HG03378 (cell line): ENCODE results near the gene CXCR3.
"Not testable (repeated sequence)": the region's sequence is repeated elsewhere in the genome, so short reads cannot be mapped to it uniquely, and the experiment has no call there.

Source experiments
- ATAC-seq: cut with Tn5 transposase; IDR thresholded peaks from one replicate; pipeline ENCODE4 v1.9.1; 2021; ENCODE audit warnings: mild to moderate bottlenecking, moderate library complexity; ENCODE audit not compliant: unreplicated experiment

The CXCR3 gene

DNA sequence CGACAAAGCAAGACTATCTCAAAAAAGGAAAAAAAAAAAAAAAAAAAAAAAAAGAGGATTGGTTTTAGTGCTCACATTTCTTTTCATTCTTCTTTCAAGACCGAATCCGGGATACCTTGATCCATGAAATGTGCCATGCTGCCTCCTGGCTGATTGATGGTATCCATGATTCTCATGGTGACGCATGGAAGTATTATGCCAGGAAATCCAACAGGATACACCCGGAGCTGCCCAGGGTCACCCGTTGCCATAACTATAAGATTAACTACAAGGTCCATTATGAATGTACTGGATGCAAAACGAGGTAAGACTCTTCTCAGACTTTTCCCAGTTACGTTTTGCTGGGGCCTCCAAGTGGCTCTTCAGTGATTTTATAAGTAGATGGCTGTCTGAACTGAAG lies 6.1 kb downstream of the CXCR3 start:
- ATAC-seq: no peak

DNA sequence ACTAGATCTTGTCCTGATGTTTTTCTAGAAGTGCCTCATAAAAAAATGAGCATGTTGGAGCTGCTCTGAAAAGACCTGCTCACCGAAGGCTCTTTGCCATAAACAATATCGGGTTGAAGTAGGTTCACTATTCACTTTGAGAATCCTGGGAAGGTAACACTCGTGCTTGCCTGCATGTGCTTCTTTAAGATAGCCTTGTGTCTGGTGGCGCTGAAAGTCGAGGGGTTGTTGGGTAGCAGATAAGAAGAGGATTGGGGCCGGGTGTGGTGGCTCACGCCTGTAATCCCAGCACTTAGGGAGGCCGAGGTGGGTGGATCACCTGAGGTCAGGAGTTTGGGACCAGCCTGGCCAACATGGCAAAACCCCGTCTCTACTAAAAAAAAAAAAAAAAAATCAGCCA lies 6.6 kb downstream of the CXCR3 start:
- ATAC-seq: not testable (repeated sequence)

DNA sequence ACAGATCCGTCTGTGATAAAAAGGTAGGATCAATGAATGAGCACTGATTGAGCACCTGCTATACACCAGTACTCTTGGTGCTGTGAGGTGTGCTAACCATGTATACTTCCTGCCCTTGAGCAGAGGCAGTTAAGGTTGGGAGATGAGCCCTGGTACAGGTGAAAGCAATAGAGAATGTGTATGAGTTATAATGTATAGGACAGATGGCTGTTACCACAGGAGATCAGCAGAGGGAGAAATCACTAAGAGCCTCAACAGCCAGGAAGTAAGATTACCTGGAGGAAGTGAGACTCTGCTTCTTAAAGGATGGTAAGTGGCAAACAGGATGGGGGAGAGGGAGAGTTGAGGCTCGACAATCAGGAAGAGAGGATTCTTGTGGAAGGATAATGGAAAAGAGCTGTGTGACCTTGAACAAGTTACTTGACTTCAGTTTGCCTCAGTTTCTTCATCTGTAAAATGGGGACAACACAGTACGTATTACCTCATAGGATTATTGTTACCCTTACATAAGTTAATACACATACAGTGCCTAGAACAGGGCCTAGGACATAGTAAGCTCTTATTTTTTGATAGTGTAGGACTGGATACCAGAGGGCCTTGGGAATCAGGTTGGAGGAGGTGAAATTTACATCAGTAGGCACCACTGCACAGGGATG lies 9.1 kb downstream of the CXCR3 start:
- no peak for ATAC-seq

DNA sequence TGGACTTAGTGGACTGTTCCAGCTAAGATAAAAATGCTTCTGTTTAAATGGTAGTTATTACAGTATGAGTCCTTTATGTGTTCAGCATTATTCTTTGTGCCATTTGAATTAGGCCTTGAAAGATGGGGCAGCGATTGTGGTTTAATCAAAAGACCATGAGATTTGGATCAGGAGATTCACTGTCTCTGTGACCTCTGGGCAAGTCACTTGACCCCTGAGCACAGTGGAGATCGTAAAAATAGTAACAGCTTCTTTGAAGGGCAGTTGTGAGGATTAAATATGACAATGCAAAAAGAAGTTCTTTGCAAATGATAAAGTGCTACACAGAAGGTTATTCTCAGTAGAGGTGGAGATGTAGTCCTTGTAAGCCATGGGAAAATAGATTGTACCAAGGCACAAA lies 10.8 kb downstream of the CXCR3 start:
- ATAC-seq: no peak

DNA sequence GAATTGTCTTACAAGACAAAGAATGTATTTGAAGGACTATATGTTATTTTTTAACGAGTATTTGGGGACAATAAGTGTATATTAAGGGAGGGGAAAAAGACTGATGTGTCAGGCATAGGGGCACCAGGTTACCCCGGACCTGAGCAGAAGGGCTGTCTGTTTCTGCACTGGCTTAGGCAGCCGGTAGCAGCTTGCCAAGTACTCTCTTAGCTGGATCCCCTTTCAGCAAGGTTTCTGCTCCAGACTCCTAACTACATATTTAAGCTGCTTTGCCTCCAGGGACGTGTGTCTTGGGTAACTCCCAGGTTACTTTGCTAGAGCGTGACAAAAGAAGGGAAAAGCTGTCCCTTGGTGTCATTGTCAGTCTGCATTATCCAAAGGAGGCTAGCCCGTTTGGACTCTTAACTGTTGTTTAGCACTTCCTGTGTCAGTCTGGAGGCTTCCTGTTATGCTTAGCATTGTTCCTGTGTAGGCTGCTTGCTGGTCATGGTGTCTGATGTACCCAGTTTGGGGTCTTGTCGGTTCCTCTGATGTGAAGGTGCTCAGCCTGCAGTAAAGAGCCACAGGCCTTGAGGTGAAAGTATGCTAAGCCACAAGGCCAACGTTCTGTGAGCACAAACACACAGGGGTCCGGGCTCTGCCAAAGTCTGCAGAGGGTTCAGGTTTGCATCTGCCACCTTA lies 11.6 kb downstream of the CXCR3 start:
- no peak for ATAC-seq

DNA sequence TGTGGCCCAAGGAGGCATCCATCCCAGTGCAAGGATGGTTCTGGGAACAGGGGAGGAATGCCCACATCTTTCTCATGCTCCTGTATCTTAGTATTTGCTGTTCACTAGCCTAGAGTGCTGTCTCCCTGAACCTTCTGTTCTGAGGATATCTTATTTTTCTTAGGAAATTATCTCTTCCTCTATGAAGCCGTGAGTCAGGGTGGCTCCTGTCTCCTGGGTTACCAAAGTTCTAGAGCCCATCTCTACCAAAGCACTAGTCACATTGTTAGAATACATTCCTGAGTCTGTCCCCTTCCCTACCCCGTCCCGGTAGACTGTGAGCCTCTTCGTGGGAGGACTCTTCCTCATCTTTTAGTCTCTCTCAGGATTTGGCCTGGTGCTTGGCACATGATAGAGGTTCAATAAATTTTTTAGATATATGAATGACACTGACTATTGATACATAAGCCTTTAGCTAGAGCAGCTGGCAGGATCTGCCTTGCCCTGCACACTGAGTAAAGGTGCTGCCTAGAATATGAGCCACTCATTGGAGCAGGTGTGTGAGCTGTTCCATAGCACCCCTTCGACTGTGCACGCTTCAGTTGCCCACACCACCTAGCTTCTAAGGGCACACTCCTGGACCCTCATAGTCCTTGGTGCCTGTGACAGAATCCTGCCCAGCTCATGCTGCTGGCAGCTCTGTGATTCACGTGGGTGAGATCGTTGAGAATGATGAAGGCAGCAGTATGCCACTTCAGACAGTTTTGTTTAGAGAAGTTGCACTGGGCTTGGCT lies 13.3 kb downstream of the CXCR3 start:
- ATAC-seq: no peak

DNA sequence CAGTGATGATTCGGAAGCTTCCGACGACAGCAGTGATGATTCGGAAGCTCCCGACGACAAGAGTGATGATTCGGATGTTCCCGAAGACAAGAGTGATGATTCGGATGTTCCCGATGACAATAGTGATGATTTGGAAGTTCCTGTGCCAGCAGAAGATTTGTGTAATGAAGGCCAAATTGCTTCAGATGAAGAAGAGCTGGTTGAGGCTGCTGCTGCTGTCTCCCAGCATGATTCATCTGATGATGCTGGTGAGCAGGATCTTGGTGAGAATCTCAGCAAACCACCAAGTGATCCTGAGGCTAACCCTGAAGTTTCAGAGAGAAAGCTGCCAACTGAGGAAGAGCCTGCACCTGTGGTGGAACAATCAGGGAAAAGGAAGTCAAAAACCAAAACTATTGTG lies 14.2 kb downstream of the CXCR3 start:
- no peak for ATAC-seq

DNA sequence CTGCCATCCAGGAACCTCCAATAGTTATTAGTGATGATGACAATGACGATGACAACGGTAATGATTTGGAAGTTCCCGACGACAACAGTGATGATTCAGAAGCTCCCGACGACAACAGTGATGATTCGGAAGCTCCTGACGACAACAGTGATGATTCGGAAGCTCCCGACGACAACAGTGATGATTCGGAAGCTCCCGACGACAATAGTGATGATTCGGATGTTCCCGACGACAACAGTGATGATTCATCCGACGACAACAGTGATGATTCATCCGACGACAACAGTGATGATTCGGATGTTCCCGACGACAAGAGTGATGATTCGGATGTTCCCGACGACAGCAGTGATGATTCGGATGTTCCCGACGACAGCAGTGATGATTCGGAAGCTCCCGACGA lies 14.7 kb downstream of the CXCR3 start:
- ATAC-seq: no peak

DNA sequence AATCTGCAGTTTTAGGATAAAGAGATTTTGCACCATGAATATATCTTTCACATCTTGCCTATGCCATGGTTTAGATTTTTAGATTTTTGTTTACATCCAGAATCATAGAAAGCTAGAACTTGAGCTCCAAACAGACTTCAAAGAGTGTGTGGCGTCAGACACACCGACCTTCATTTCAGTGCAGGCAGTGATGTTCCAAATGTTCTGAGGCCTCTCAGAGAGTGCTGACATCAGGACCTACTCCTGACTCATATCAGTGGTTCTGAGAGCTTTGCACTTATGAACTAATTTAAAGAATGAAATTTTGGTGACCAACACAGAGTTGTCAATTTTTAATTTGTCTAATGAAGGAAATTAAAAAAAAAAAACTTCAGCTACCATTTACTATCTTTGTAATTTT lies 18.3 kb downstream of the CXCR3 start:
- no peak for ATAC-seq

DNA sequence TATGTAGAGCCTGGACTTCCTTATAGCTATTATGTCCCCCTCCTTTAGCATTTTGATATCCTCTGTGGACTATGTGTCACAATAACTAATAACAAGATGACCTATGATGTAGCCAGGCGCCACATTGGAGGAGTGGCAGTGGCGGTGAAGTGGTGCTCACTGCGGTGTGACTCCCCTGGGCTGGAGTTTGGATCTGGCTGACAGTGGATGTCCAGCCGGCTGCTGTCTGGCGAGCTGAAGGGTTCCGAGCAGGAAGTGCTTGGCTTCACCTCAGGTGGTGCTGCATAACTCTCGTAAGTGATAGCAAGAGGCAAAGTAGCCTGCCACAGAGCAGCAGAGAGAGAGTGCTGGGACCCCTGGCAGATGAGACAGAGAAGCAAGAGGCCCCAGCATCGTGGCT lies 25.1 kb downstream of the CXCR3 start:
- ATAC-seq: not testable (repeated sequence)

DNA sequence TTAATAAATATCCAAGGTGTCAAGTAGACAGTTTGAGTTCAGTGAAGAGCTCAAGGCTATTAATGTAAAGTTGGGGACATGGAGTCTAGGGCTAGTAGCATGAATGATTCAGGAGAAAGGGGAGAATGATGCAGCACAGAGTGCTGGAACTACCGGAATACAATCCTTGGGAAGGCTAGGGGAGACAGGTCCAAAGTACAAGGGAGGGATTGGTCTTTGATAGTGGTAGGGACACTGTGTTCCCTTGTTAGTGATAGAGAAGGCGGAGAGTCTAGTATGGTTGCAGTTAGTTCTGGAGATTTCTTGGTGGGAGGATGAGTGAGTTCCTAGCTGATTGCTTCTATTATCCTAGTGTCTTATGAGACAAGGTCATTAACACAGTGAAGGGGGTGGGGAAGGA lies 31.4 kb downstream of the CXCR3 start:
- ATAC-seq: no peak

DNA sequence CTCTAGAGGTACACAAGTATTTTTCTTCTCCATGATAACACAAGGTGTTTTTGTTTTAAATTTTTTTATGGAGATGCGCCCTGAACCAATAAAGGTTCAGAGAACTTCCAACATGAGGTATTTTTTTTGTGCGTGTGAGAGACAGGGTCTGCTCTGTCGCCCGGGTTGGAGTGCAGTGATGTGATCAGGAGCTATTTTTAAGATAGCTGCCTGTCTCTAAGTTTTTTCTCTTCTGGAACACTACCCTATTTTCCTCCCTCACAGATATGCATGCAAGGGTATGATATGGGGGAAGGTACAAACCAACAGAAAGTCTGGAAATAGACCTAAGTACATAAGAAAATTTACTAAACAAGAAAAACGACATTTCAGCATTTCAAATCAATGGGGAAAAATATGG lies 37.1 kb downstream of the CXCR3 start:
- no peak for ATAC-seq

DNA sequence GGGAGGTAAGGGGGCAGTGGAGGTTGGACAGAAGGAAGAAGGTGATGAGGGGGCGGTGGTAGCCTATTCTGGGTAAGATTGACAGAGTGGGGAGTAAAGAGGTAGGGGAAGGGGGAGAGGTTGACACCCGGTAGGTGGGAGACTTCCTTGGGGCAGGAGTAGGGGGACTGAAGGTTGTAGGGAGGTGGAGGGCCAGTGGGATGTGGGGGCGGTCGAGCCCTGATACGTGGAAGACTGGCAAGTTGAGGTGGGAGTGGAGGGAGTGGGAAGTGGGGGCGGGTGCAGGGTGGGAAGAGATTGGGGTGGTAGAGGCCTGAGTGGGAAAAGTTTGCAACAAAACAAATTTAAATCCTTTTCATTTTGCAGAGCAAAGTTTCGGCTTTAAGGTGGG lies 38.3 kb downstream of the CXCR3 start:
- no peak for ATAC-seq

DNA sequence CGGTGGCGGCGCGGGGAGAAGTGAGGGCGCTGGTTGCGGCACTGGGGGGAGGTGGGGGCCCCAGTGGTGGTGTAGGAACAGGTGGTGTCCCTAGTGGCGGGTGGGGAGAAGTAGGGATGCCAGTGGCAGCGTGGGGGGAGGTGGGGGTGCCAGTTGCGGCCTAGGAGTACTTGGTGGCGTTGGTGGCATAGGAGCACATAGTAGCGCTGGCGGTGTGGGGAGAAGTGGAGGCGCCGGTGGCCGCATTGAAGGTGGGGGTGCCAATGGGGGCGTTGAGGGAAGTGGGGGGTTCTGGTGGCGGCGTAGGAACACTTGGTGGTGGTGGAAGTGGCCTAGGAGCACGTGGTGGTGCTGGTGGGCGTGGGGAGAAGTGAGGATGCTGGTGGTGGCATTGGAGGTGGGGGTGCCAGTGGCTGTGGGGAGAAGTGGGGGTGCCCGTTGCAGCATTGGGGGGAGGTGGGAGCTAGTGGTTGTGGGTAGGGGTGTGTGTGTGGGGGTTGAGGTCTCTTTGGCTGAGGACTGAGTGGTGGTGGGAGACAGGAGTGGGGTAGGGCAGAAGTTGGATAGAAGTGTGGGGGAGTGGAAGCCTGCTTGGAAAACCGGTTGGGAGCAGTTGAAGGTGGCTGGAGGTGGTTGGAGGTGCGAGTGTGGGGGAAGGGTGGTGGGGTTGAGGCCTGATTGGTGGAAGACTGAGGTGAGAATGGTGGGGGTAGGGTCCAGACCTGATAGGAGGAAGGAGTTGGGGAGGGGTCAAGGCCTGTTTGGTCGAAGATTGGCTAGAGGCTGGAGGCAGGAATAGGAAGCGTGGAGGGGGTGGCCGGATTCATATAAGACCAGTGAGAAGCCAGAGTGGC lies 38.9 kb downstream of the CXCR3 start:
- ATAC-seq: no peak

DNA sequence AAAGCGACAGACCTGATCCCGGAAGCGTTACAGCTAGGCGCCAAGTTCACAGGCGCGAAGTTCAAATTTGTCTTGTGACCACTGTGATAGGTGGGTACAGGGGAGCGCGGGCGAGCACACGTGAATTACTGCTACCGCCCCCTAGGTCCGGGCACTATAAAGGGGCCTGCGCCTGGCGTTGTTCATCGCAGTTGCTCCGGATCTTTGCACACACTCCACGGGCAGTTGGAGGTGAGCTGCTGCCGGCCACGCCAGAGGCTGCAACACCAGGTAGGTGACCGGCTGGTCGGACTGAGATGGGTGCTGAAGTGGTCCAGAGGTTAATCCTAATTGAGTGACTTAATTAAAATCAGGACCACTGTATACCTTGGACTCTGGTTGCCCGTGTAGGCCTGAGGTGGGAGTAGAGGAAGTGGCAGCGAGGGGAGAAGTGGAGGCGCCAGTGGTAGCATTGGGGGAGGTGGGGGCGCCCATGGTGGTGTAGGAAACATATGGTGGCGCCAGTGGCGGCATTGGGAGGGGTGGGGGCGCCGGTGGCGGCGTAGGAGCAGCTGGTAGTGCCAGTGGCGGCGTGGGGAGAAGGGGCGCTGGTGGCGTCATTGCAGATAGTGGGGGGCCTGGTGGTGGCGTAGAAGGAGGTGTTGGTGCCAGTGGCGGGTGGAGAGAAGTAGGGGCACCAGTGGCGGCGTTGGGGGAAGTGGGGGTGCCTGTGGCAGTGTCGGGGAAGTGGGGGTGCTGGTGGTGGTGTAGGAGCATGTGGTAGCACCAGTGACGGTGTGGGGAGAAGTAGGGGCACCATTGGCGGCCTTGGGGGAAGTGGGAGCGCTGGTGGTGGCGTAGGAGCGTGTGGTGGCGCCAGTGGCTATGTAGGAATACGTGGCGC lies 39.8 kb downstream of the CXCR3 start, which contains the start of gene GCNA:
Gene GCNA, plus strand, starts transcription at position 185 of the 883 bp plus-strand sequence. CDS start 2,385 bp downstream, outside the sequence.
- ATAC-seq: no peak

DNA sequence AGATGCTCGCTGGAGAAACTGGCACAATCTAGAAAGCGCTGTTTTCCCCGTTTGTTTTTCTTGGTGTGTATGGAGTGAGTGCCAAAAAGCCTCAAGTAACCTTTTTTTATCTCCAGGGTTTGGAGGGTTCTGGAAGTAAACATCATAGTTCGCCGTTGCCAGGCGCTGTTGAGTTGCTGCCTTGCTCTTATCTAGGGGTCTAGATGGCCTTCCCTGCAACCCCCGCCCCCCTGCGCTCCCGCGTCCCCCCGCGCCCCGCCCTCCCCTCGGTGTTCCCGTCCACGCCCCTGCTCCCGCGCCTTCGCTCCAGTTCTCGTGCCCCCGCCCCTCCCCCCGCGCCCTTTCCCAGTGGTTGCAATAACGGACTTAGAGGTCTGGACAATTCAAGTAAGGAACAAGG lies 40.6 kb downstream of the CXCR3 start:
- ATAC-seq: no peak

DNA sequence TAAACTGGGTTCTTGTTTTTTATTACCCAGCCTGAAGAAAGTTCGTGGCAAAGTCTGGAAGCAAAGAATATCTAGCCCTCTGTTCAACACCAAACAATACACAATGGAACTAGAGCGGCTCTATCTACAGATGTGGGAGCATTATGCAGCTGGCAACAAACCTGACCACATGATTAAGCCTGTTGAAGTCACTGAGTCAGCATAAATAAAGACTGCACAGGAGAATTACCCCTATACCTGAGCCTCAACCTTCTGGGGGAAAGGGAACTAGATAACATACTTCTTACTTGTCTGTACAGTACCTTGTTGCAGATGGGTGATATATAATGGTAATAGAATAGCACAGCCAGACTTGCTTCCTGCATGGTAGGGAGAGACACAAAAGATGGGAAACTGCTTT lies 44.7 kb downstream of the CXCR3 start:
- no peak for ATAC-seq

DNA sequence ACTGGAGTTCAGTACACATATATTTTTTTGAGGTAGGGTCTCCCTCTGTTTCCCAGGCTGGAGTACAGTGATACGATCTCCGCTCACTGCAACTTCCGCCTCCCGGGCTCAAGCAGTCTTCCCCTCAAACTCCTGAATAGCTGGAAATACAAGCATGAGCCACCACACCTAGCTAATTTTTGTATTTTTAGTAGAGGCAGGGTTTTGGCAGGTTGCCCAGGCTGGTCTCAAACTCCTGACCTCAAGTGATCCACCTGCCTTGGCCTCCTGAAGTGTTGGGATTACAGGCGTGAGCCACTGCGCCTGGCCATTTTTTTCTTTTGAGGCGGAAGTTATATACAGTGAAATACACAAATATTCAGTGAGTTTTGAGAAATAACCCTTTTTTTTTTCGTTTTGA lies 46.9 kb downstream of the CXCR3 start:
- ATAC-seq: not testable (repeated sequence)
